ENCODE data around the gene KRTAP17-1. TPM values are rescaled to one million over a fixed set of nuclear protein-coding genes. Genes with fewer than 3 reads are reported as not detected.

KRTAP17-1 gene
- polyA plus RNA-seq, 1 of the 3 experiments (the other 2 are of a cell fraction): not detected

DNA sequence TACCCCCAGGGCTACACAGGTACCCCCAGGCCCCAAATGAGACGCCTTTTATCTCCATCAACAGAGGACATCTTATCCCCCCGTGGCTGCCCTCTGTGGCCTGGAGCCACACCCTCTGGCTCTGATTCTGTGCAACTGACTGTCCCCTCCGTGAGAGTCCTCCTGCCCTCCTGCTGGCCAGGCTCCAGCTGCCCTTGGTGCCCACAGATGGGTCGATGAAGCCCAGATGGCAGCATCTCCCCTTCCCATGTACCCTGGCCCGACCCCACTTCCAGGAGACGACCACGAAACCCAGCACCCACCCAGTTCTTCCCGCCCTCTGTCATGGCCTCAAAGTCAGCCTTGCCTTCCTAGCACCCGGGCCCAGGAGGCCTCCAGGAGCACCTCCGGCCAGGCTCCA lies 9.6 kb upstream of the KRTAP17-1 start (continued):
- TF ChIP-seq CHD2 (IDR thresholded peaks at IDR 0.05; ENCODE audit: low read length, partially characterized antibody): no peak
- TF ChIP-seq NRF1 (IDR thresholded peaks at IDR 0.05; ENCODE audit: low read depth, low read length): no peak
- no peak for TF ChIP-seq ELF1 (IDR thresholded peaks at IDR 0.05)
- no peak for TF ChIP-seq RXRA (IDR thresholded peaks at IDR 0.05; ENCODE audit: borderline replicate concordance, low read depth)

DNA sequence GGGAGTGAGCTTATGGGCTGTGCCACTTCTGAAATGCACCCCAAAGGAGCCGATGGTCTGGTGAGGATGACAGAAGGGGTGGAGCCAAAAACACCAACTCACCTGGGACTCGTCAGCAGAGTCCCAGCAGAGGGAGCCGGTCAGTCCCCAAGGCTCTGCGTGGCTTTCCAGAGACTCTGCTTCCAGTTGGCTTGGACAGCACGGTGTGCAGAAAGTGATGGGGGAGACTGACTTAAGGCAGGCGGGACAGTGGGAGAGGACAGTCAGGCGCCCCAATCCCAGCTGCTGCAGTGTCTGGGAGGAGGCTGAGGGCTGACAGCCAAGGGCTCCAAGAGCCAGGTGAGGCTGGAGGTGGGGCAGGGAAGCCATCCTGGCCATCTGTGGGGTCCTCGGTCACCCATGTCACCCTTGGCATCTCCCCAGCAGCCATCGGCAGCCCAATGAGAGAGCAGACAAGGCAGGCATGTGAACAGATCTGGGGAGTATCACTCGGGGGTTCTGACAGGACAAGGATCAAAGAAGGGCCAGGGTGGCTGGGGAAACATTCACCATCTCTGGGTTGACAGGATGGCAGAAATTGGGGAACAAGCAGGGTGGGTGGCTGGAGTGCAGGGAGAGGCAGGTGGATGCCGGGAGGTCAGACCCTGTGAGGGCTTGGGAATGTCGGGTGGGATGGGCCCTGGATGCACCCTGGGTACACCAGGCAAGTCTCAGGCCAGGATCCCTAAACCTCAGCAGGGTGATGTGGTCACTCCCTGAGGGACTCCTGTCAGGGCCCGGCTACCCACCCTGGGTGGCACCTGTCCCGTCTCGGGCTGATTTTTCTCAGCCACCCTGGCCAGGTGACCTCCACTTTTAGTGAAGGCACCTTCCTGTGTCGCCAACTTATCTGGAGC lies 8.9 kb upstream of the KRTAP17-1 start:
- ChIA-PET CTCF (interaction anchor here (4.4 kb wide), 1 partner anchor 224 kb away, joined by 61 read pairs; no protein-coding TSS in a partner anchor), POLR2A (no interaction called here)
- no peaks in the 10 kb centered on the region for H4K20me1 ChIP-seq (ENCODE audit: insufficient read depth)
- H3K9me2 ChIP-seq: no peaks in the 10 kb centered on the region
- H3K9ac ChIP-seq: no peak overlapping the region
- 59% methylated on average over 15 of the region's 16 CpGs for WGBS (ENCODE audit: low lambda C conversion rate)
- H3K79me2 ChIP-seq (ENCODE audit: insufficient read depth): no peaks in the 10 kb centered on the region
- H3K4me1 ChIP-seq (ENCODE audit: control insufficient read depth in 1 of 2, insufficient read depth in 2 of 2, low read depth in 1 of 2, low read length in 1 of 2): no peaks in the 10 kb centered on the region
- TF ChIP-seq SIN3A (IDR thresholded peaks at IDR 0.05; ENCODE audit: borderline replicate concordance, low read depth, low read length): no peak
- TF ChIP-seq, protein P1, sequence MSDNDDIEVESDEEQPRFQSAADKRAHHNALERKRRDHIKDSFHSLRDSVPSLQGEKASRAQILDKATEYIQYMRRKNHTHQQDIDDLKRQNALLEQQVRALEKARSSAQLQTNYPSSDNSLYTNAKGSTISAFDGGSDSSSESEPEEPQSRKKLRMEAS (IDR thresholded peaks at IDR 0.05; ENCODE audit: low read depth): no peak
- TF ChIP-seq, protein P2, sequence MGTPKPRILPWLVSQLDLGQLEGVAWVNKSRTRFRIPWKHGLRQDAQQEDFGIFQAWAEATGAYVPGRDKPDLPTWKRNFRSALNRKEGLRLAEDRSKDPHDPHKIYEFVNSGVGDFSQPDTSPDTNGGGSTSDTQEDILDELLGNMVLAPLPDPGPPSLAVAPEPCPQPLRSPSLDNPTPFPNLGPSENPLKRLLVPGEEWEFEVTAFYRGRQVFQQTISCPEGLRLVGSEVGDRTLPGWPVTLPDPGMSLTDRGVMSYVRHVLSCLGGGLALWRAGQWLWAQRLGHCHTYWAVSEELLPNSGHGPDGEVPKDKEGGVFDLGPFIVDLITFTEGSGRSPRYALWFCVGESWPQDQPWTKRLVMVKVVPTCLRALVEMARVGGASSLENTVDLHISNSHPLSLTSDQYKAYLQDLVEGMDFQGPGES (IDR thresholded peaks at IDR 0.05; ENCODE audit: low read depth, low read length): no peak
- TF ChIP-seq, protein P3, sequence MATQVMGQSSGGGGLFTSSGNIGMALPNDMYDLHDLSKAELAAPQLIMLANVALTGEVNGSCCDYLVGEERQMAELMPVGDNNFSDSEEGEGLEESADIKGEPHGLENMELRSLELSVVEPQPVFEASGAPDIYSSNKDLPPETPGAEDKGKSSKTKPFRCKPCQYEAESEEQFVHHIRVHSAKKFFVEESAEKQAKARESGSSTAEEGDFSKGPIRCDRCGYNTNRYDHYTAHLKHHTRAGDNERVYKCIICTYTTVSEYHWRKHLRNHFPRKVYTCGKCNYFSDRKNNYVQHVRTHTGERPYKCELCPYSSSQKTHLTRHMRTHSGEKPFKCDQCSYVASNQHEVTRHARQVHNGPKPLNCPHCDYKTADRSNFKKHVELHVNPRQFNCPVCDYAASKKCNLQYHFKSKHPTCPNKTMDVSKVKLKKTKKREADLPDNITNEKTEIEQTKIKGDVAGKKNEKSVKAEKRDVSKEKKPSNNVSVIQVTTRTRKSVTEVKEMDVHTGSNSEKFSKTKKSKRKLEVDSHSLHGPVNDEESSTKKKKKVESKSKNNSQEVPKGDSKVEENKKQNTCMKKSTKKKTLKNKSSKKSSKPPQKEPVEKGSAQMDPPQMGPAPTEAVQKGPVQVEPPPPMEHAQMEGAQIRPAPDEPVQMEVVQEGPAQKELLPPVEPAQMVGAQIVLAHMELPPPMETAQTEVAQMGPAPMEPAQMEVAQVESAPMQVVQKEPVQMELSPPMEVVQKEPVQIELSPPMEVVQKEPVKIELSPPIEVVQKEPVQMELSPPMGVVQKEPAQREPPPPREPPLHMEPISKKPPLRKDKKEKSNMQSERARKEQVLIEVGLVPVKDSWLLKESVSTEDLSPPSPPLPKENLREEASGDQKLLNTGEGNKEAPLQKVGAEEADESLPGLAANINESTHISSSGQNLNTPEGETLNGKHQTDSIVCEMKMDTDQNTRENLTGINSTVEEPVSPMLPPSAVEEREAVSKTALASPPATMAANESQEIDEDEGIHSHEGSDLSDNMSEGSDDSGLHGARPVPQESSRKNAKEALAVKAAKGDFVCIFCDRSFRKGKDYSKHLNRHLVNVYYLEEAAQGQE (IDR thresholded peaks at IDR 0.05; ENCODE audit: low read depth, low read length): no peak
- TF ChIP-seq TAF1 (IDR thresholded peaks at IDR 0.05; ENCODE audit: borderline replicate concordance, low read depth, low read length): no peak
- peak; percentile 33; the same call in 1 of the 2 replicates for TF ChIP-seq SMC3 (IDR thresholded peaks at IDR 0.05; ENCODE audit: low read depth, low read length)
- TF ChIP-seq, protein P4, sequence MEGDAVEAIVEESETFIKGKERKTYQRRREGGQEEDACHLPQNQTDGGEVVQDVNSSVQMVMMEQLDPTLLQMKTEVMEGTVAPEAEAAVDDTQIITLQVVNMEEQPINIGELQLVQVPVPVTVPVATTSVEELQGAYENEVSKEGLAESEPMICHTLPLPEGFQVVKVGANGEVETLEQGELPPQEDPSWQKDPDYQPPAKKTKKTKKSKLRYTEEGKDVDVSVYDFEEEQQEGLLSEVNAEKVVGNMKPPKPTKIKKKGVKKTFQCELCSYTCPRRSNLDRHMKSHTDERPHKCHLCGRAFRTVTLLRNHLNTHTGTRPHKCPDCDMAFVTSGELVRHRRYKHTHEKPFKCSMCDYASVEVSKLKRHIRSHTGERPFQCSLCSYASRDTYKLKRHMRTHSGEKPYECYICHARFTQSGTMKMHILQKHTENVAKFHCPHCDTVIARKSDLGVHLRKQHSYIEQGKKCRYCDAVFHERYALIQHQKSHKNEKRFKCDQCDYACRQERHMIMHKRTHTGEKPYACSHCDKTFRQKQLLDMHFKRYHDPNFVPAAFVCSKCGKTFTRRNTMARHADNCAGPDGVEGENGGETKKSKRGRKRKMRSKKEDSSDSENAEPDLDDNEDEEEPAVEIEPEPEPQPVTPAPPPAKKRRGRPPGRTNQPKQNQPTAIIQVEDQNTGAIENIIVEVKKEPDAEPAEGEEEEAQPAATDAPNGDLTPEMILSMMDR (IDR thresholded peaks at IDR 0.05): peak; percentile 27; the same call in 1 of the 2 replicates
- TF ChIP-seq, protein P5, sequence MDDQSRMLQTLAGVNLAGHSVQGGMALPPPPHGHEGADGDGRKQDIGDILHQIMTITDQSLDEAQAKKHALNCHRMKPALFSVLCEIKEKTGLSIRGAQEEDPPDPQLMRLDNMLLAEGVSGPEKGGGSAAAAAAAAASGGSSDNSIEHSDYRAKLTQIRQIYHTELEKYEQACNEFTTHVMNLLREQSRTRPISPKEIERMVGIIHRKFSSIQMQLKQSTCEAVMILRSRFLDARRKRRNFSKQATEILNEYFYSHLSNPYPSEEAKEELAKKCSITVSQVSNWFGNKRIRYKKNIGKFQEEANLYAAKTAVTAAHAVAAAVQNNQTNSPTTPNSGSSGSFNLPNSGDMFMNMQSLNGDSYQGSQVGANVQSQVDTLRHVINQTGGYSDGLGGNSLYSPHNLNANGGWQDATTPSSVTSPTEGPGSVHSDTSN (IDR thresholded peaks at IDR 0.05): no peak
- no peak overlapping the region for H3K27ac ChIP-seq (ENCODE audit: low read depth in 2 of 2, low read length in 1 of 2)
- peaks cover 0 to 5% of the 10 kb centered on the region in 2 experiments for H3K36me3 ChIP-seq (replicated peaks in 1 of 2; ENCODE audit: control insufficient read depth in 1 of 2, insufficient read depth in 2 of 2, low read length in 1 of 2)
- H3K9me3 ChIP-seq: peaks cover 7% of the 10 kb centered on the region
- no peak overlapping the region for H2AFZ ChIP-seq (ENCODE audit: low read depth)
- no peak for DNase-seq
- no peaks in the 10 kb centered on the region for H3F3A ChIP-seq (replicated peaks; ENCODE audit: insufficient read depth)
- no peak overlapping the region for H3K4me3 ChIP-seq (ENCODE audit: low read depth in 2 of 2, low read length in 1 of 2)
- no peak overlapping the region for H3K4me2 ChIP-seq
- no peaks in the 10 kb centered on the region for H3K27me3 ChIP-seq (ENCODE audit: insufficient read depth)

Measured in SK-N-SH (cell line).